Measurements from ENCODE around the gene JUND. TPM values are rescaled to one million over a fixed set of nuclear protein-coding genes. Genes with fewer than 3 reads are reported as not detected.

The JUND gene
- total RNA-seq, 1 donor from 2014 or later, result 168 TPM

DNA sequence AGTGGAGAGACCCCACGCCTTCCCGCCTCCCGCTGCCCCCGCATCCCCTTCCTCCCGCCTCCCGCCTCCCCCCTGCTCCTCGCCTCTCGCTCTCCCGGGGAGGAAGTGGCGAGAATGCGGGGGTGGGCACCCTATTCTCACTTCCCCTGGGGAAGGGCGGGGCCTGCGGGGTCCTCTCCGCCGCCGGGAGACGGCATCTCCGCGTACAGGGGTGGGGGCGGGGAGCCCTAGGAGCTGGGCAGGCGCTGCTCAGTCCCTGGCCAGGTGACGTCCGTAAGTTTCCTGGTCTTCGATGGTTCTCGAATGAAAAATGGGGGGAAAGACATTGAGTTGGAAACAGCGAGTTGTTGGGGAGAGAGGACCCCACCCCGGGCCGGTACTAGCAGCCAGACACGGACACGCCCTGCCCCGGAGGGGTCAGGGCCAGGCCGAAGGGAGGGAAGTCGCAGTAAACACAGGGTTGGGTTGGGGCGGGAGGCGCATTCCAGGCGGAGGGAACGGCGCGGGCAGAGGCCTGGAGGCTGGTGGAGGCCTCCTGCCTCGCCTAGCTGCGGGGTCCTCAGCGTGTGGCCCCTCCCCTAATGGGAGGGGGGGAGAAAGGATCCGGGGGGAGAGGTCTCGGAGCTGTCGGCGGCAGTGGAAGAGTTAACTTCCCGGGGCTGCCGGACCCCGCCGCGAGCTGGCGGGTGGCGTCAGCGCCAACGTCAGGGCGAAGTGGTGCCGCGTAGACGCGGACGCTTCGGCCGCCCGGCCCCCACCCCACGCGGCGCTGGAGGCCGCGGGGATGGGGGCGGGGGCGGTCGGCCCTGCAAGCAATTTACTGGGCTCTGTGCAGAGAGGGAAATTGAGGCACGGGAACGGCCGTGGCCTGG is 10.4 kb upstream of the JUND start:
- Mint-ChIP-seq H3K4me3 (ENCODE audit: low read depth) (peak overlapping the region; percentile 82), H3K36me3 (ENCODE audit: insufficient read depth) (no peaks in the 10 kb centered on the region), H3K27ac (peak overlapping the region; percentile 97), H3K27me3 (no peaks in the 10 kb centered on the region), H3K9me3 (ENCODE audit: low read depth) (no peaks in the 10 kb centered on the region), H3K4me1 (ENCODE audit: low read depth) (peaks cover 14% of the 10 kb centered on the region)
- no peak for DNase-seq (ENCODE audit: low spot score, unreplicated experiment)
- TF ChIP-seq, protein P1, sequence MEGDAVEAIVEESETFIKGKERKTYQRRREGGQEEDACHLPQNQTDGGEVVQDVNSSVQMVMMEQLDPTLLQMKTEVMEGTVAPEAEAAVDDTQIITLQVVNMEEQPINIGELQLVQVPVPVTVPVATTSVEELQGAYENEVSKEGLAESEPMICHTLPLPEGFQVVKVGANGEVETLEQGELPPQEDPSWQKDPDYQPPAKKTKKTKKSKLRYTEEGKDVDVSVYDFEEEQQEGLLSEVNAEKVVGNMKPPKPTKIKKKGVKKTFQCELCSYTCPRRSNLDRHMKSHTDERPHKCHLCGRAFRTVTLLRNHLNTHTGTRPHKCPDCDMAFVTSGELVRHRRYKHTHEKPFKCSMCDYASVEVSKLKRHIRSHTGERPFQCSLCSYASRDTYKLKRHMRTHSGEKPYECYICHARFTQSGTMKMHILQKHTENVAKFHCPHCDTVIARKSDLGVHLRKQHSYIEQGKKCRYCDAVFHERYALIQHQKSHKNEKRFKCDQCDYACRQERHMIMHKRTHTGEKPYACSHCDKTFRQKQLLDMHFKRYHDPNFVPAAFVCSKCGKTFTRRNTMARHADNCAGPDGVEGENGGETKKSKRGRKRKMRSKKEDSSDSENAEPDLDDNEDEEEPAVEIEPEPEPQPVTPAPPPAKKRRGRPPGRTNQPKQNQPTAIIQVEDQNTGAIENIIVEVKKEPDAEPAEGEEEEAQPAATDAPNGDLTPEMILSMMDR (IDR thresholded peaks at IDR 0.05; ENCODE audit: unreplicated experiment), result peak; percentile 7

DNA sequence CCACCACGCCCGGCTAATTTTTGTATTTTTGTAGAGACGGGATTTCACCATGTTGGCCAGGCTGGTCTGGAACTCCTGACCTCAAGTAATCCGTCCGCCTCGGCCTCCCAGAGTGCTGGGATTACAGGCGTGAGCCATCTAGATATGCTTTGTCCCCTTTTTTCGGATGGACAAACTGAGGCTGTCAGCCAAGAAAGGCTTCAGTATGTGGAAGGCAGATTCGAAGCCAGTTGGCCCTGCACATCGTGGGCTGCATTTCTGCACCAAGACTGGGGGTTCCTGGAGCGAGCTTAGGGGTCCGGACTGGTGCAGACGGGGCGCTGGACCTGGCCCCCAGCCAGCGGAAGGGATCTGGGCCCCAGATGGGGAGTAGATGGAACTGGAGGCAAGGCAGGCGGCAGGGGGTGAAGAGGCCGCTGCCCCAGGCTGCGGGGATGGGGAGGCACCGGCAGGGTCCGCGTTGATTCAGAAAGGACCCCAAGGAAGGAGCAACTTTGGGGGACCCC is 9.7 kb upstream of the JUND start:
- Mint-ChIP-seq H3K4me1 (ENCODE audit: low read depth) (peaks cover 16% of the 10 kb centered on the region), H3K9me3 (ENCODE audit: low read depth) (no peaks in the 10 kb centered on the region), H3K36me3 (ENCODE audit: insufficient read depth) (no peaks in the 10 kb centered on the region), H3K27ac (peak overlapping the region; percentile 84), H3K27me3 (no peaks in the 10 kb centered on the region), H3K4me3 (ENCODE audit: low read depth) (peak overlapping the region; percentile 66)
- TF ChIP-seq, protein P1 (IDR thresholded peaks at IDR 0.05; ENCODE audit: unreplicated experiment), result no peak
- no peak for DNase-seq (ENCODE audit: low spot score, unreplicated experiment)

DNA sequence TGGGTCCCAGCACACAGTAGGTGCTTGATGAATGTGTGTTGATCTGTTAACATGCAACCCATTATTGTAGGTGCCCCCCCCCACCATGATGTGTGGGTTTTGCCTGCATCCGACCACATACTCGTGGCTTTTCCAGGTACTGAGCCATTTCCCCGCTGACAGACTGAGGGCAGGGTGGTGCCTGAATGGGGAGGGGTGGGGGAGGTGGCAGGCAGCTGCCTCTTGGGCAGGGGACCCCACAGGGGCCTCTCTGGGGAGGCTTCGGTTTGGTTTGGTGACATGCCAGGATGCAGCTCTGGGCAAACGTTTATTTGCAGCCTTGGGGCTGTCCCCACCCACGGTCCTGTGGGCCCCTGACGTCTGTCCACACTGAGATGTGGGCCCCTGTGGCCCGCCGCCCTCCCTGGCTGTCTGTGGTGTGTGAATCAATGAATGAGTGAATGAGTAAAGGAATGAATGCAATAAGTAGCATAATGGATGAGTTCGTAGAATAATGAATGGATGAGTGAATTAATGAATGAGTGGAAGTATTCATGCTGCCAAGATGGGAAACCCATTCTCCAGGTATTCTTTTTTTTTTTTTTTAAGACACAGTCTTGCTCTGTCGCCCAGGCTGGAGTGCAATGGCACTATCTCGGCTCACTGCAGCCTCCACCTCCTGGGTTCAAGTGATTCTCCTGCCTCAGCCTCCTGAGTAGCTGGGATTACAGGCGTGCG is 9.0 kb upstream of the JUND start:
- H3K9me3 Mint-ChIP-seq (ENCODE audit: low read depth), result no peaks in the 10 kb centered on the region
- no peaks in the 10 kb centered on the region for H3K27me3 Mint-ChIP-seq
- TF ChIP-seq, protein P1 (IDR thresholded peaks at IDR 0.05; ENCODE audit: unreplicated experiment), result no peak
- peak overlapping the region; percentile 84 for H3K27ac Mint-ChIP-seq
- H3K4me3 Mint-ChIP-seq (ENCODE audit: low read depth), result peak overlapping the region; percentile 66
- DNase-seq (ENCODE audit: low spot score, unreplicated experiment), result no peak
- H3K36me3 Mint-ChIP-seq (ENCODE audit: insufficient read depth), result no peaks in the 10 kb centered on the region
- H3K4me1 Mint-ChIP-seq (ENCODE audit: low read depth), result peaks cover 16% of the 10 kb centered on the region

DNA sequence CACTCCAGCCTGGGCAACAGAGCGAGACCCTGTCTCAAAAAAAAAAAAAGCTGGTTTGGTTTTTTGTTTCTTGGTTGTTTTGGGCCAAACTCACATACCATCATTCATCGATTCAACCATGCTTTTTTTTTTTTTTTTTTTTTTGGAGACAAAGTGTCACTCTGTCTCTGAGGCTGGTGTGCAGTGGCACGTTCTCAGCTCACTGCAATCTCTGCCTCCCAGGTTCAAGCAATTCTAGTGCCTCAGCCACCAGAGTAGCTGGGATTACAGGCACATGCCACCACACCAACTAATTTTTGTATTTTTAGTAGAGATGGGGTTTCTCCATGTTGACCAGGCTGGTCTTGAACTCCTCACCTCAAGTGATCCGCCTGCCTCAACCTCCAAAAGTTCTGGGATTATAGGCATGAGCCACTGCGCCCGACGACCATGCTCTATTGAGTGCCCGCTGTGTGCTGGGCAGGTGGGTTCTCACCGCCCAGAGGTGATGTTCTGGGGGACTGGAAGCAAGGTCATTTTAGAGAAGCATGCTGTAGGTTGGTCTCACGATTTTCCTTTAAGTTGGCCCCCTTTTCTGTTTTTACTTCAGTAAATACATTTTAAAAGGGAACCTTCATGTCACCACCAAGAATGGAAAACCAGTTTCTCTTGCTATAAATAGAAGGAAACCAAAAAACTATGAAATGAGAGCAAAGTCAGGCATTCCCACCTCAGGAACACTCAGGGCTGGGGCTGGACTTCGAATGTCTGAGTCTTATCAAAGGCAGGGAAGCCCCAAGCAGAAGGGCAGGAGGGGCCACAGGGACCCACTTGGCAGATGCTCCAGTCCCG is 8.3 kb upstream of the JUND start:
- H3K4me3 Mint-ChIP-seq (ENCODE audit: low read depth), result no peak overlapping the region
- DNase-seq (ENCODE audit: low spot score, unreplicated experiment), result no peak
- no peaks in the 10 kb centered on the region for H3K36me3 Mint-ChIP-seq (ENCODE audit: insufficient read depth)
- peaks cover 16% of the 10 kb centered on the region for H3K4me1 Mint-ChIP-seq (ENCODE audit: low read depth)
- no peaks in the 10 kb centered on the region for H3K9me3 Mint-ChIP-seq (ENCODE audit: low read depth)
- no peaks in the 10 kb centered on the region for H3K27me3 Mint-ChIP-seq
- TF ChIP-seq, protein P1 (IDR thresholded peaks at IDR 0.05; ENCODE audit: unreplicated experiment), result no peak
- H3K27ac Mint-ChIP-seq, result peak overlapping the region; percentile 52
